H4 (cell line): Measurements from ENCODE around the gene DLL4. TPM values are rescaled to one million over a fixed set of nuclear protein-coding genes. Genes with fewer than 3 reads are reported as not detected.
A peak's percentile ranks its signal among the peaks of the same experiment; 100 is the strongest.

Source experiments
- DNase-seq: peaks from one replicate; pipeline ENCODE4 v3.0.0-alpha.2; 2015; ENCODE audit warnings: low spot score
- total RNA-seq: library from RNA; depleted of rRNA; stranded (reverse); fragments of >200 nt; shearing (Covaris generic); gene quantifications from 2 replicates; pipeline ENCODE4 v1.2.3, GENCODE V29; 2014

Gene DLL4
- total RNA-seq, 1 experiment from 2014 or later, result 0.10 TPM

GRCh38 chr15:40906091-40906990 lies 22.8 kb upstream of the DLL4 start:
- peak; percentile 82 for DNase-seq

GRCh38 chr15:40906991-40907802 lies 21.9 kb upstream of the DLL4 start:
- no peak for DNase-seq

GRCh38 chr15:40908095-40908494 lies 21.0 kb upstream of the DLL4 start:
- no peak for DNase-seq

GRCh38 chr15:40909662-40910630 lies 19.2 kb upstream of the DLL4 start:
- no peak for DNase-seq

GRCh38 chr15:40911141-40911540 lies 18.0 kb upstream of the DLL4 start:
- DNase-seq, result no peak

- no peak for DNase-seq
Measured at GRCh38 chr15:40911693-40912092, 17.4 kb upstream of the DLL4 start.

GRCh38 chr15:40912478-40912877 lies 16.7 kb upstream of the DLL4 start:
- no peak for DNase-seq

- DNase-seq, result no peak
Measured at GRCh38 chr15:40914013-40914412, 15.1 kb upstream of the DLL4 start.

GRCh38 chr15:40914486-40914885 lies 14.7 kb upstream of the DLL4 start:
- no peak for DNase-seq

GRCh38 chr15:40915116-40915661 lies 14.0 kb upstream of the DLL4 start:
- DNase-seq, result no peak

- no peak for DNase-seq
Measured at GRCh38 chr15:40915679-40916078, 13.5 kb upstream of the DLL4 start.

GRCh38 chr15:40917585-40917984 lies 11.6 kb upstream of the DLL4 start:
- no peak for DNase-seq

- DNase-seq, result no peak
Measured at GRCh38 chr15:40918146-40918798, 10.9 kb upstream of the DLL4 start.

GRCh38 chr15:40918799-40919392 lies 10.2 kb upstream of the DLL4 start:
- no peak for DNase-seq

- no peak for DNase-seq
Measured at GRCh38 chr15:40921949-40922607, 7.1 kb upstream of the DLL4 start.

GRCh38 chr15:40922608-40923005 lies 6.5 kb upstream of the DLL4 start:
- DNase-seq, result no peak

- DNase-seq, result no peak
Measured at GRCh38 chr15:40923551-40923950, 5.6 kb upstream of the DLL4 start.

GRCh38 chr15:40925495-40925862 lies 3.7 kb upstream of the DLL4 start:
- no peak for DNase-seq

GRCh38 chr15:40925863-40926658 lies 3.1 kb upstream of the DLL4 start:
- no peak for DNase-seq
